Measurements from ENCODE around the gene RPS14. TPM values are rescaled to one million over a fixed set of nuclear protein-coding genes. Genes with fewer than 3 reads are reported as not detected.
A peak's percentile ranks its signal among the peaks of the same experiment; 100 is the strongest.

Gene RPS14
- total and polyA plus RNA-seq, 9 of the 15 experiments (the other 6 are each of a cell fraction or from before 2014, with no cell fraction given) = 1,824 to 5,983 (median 3,017) TPM

DNA sequence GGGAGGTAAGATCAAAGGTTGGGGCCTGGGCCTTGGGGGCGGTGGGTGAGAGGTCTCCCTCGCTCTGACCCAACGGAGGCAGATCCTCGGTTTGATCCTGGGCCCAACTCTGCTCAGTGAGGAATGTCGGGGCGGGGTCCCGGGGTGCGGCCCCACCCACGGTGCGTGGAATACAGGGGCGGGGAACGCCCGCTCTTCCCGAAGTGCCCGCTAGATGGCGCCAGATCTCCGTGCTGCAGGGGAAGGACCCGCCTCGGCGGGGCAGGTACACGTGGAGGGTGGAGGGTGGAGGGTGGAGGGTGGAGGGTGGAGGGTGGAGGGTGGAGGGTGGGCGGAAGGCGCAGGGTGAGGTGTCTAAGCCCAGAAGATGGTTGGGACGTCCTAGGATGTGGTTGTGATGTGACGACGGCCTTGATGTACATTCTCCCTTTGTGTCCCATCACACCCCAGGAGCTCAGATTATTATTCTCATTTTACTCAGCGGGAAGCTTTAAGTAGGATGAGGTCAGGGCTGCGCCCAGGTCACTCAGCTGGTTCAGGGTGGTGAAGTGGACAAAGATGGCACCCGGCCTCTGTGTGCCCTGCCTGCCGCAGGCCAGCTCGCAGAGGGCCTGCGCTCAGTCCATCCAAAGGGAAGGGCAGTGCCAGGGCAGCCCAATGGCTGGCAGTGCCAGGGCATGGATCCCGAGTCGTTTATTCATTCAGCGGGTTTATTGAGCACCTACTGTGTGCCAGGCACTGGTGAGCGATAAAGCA, 9.4 kb upstream of the RPS14 start (continued):
- 0 out of 4 replicates have a peak, but pooled peaks of 1 of the 2 experiments have one; percentile 27 for TF ChIP-seq SRF (CRISPR knock-in tag; IDR thresholded peaks at IDR 0.05)
- TF ChIP-seq NFE2 (IDR thresholded peaks at IDR 0.05; ENCODE audit: low read depth) = no peak
- no peak for TF ChIP-seq ILF3 (IDR thresholded peaks at IDR 0.05; ENCODE audit: borderline replicate concordance)
- peak; percentile 71 for TF ChIP-seq EGR1 (conservative IDR thresholded peaks at IDR 0.05)
- TF ChIP-seq ZNF3 (CRISPR knock-in tag; IDR thresholded peaks at IDR 0.05) = no peak
- TF ChIP-seq RAD21 (CRISPR knock-in tag; conservative IDR thresholded peaks at IDR 0.05 in 1 of 2, IDR thresholded peaks at IDR 0.05 in 1 of 2) = peak; percentile 67 to 80
- TF ChIP-seq NRF1 (conservative IDR thresholded peaks at IDR 0.05 in 1 of 2, IDR thresholded peaks at IDR 0.05 in 1 of 2) = no peak
- peak; percentile 74; the same call in 1 of the 2 replicates for TF ChIP-seq MYNN (IDR thresholded peaks at IDR 0.05)
- no peak for TF ChIP-seq MYNN (CRISPR knock-in tag; IDR thresholded peaks at IDR 0.05)
- TF ChIP-seq, protein P1, sequence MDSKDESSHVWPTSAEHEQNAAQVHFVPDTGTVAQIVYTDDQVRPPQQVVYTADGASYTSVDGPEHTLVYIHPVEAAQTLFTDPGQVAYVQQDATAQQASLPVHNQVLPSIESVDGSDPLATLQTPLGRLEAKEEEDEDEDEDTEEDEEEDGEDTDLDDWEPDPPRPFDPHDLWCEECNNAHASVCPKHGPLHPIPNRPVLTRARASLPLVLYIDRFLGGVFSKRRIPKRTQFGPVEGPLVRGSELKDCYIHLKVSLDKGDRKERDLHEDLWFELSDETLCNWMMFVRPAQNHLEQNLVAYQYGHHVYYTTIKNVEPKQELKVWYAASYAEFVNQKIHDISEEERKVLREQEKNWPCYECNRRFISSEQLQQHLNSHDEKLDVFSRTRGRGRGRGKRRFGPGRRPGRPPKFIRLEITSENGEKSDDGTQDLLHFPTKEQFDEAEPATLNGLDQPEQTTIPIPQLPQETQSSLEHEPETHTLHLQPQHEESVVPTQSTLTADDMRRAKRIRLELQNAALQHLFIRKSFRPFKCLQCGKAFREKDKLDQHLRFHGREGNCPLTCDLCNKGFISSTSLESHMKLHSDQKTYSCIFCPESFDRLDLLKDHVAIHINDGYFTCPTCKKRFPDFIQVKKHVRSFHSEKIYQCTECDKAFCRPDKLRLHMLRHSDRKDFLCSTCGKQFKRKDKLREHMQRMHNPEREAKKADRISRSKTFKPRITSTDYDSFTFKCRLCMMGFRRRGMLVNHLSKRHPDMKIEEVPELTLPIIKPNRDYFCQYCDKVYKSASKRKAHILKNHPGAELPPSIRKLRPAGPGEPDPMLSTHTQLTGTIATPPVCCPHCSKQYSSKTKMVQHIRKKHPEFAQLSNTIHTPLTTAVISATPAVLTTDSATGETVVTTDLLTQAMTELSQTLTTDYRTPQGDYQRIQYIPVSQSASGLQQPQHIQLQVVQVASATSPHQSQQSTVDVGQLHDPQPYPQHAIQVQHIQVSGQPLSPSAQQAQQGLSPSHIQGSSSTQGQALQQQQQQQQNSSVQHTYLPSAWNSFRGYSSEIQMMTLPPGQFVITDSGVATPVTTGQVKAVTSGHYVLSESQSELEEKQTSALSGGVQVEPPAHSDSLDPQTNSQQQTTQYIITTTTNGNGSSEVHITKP (IDR thresholded peaks at IDR 0.05; ENCODE audit: partially characterized antibody) = no peak
- TF ChIP-seq, protein P2, sequence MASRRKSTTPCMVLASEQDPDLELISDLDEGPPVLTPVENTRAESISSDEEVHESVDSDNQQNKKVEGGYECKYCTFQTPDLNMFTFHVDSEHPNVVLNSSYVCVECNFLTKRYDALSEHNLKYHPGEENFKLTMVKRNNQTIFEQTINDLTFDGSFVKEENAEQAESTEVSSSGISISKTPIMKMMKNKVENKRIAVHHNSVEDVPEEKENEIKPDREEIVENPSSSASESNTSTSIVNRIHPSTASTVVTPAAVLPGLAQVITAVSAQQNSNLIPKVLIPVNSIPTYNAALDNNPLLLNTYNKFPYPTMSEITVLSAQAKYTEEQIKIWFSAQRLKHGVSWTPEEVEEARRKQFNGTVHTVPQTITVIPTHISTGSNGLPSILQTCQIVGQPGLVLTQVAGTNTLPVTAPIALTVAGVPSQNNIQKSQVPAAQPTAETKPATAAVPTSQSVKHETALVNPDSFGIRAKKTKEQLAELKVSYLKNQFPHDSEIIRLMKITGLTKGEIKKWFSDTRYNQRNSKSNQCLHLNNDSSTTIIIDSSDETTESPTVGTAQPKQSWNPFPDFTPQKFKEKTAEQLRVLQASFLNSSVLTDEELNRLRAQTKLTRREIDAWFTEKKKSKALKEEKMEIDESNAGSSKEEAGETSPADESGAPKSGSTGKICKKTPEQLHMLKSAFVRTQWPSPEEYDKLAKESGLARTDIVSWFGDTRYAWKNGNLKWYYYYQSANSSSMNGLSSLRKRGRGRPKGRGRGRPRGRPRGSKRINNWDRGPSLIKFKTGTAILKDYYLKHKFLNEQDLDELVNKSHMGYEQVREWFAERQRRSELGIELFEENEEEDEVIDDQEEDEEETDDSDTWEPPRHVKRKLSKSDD (conservative IDR thresholded peaks at IDR 0.05; ENCODE audit: low read length) = no peak
- TF ChIP-seq ZNF253 (CRISPR knock-in tag; conservative IDR thresholded peaks at IDR 0.05) = no peak
- no peak for TF ChIP-seq TCF7 (IDR thresholded peaks at IDR 0.05; ENCODE audit: borderline replicate concordance)
- TF ChIP-seq ZNF12 (CRISPR knock-in tag; IDR thresholded peaks at IDR 0.05) = no peak
- TF ChIP-seq, protein P3, sequence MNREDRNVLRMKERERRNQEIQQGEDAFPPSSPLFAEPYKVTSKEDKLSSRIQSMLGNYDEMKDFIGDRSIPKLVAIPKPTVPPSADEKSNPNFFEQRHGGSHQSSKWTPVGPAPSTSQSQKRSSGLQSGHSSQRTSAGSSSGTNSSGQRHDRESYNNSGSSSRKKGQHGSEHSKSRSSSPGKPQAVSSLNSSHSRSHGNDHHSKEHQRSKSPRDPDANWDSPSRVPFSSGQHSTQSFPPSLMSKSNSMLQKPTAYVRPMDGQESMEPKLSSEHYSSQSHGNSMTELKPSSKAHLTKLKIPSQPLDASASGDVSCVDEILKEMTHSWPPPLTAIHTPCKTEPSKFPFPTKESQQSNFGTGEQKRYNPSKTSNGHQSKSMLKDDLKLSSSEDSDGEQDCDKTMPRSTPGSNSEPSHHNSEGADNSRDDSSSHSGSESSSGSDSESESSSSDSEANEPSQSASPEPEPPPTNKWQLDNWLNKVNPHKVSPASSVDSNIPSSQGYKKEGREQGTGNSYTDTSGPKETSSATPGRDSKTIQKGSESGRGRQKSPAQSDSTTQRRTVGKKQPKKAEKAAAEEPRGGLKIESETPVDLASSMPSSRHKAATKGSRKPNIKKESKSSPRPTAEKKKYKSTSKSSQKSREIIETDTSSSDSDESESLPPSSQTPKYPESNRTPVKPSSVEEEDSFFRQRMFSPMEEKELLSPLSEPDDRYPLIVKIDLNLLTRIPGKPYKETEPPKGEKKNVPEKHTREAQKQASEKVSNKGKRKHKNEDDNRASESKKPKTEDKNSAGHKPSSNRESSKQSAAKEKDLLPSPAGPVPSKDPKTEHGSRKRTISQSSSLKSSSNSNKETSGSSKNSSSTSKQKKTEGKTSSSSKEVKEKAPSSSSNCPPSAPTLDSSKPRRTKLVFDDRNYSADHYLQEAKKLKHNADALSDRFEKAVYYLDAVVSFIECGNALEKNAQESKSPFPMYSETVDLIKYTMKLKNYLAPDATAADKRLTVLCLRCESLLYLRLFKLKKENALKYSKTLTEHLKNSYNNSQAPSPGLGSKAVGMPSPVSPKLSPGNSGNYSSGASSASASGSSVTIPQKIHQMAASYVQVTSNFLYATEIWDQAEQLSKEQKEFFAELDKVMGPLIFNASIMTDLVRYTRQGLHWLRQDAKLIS (CRISPR knock-in tag; IDR thresholded peaks at IDR 0.05) = 0 out of 2 replicates have a peak, but pooled peaks have one; percentile 67
- TF ChIP-seq, protein P4, sequence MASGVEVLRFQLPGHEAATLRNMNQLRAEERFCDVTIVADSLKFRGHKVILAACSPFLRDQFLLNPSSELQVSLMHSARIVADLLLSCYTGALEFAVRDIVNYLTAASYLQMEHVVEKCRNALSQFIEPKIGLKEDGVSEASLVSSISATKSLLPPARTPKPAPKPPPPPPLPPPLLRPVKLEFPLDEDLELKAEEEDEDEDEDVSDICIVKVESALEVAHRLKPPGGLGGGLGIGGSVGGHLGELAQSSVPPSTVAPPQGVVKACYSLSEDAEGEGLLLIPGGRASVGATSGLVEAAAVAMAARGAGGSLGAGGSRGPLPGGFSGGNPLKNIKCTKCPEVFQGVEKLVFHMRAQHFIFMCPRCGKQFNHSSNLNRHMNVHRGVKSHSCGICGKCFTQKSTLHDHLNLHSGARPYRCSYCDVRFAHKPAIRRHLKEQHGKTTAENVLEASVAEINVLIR (CRISPR knock-in tag; IDR thresholded peaks at IDR 0.05) = no peak
